ENCODE measurements around the gene HHIP.
A peak's percentile ranks its signal among the peaks of the same experiment; 100 is the strongest.

The HHIP gene

DNA sequence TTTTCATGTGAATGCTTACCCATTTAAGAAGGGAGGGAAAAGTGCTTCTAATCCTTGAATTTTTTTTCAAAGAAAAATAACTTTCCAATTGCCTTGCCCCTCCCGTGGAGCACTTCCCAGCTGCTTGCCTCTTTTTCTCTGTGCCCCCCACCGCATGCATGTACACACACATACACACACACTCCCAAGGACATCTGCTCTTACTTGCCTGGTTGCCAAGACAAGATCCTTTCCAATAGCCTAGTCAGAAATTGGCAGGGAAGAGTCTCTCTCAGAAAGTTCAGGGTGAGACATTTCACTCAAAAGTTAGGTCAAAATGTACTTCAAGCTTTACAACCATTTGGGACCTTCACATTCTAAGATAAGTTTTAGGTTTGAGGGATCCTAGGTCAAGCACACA lies 10.9 kb downstream of the HHIP start:
- DNase-seq = no peak

- DNase-seq = no peak
These were observed 12.1 kb downstream of the HHIP start for GRCh38 chr4:144658015-144658567.

- peak; percentile 56 for DNase-seq
These were observed 12.9 kb downstream of the HHIP start for GRCh38 chr4:144658903-144659302.

DNA sequence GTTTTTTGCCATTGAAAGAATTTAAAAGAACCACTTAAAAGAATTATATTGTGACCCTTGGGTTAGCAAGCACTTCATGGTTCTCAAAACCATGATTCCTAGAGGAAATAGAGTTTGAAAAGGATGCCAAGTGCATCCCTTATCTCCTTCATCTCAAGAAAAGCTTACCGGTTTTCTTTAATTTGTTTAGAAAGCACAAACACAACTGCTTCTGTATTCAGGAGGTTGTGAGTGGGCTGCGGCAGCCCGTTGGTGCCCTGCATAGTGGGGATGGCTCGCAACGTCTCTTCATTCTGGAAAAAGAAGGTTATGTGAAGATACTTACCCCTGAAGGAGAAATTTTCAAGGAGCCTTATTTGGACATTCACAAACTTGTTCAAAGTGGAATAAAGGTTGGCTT lies 13.5 kb downstream of the HHIP start:
- no peak for DNase-seq

GRCh38 chr4:144663834-144664475 lies 18.0 kb downstream of the HHIP start:
- no peak for DNase-seq

- DNase-seq = no peak
These were observed 20.7 kb downstream of the HHIP start for GRCh38 chr4:144666539-144667175.

GRCh38 chr4:144667500-144667899 lies 21.5 kb downstream of the HHIP start:
- DNase-seq = no peak

DNA sequence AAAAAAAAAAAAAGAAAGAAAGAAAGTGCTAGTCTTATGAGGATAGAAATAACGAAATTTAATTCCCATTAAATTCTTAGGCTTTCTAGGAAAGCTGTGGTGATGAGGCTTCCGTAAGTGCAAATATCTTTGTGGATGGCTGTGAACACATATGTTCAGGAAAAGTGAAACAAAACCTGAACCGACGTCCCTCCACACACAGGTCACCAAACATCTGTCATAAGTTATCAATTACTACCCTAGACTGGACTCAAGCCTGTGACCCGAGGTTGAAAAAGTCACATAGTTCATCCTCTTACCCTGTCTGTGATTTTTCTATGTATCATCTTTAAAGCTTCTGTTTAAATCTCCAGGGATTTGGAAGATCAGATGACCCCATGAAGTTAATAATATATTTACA lies 24.8 kb downstream of the HHIP start:
- DNase-seq = no peak

- DNase-seq = no peak
These were observed 28.8 kb downstream of the HHIP start for GRCh38 chr4:144674711-144675110.

DNA sequence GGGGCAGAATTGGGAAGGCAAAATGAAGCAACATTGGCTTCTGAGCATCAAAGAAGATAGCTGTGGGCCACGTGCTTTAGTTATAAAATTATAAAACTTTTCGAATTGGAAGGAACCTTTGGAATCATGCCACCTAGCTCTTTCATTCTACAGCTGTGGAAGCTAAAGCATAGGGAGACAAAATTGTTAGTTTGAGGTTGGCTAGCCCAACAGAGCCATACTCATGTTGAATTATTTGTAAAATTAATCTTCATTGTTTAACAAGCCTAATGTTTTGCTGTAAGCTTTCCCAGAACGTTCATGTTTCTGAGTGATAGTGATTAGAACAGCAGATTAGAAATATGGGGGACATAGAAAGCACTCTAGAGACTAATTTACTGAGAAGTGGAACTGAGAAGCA lies 35.9 kb downstream of the HHIP start:
- peak; percentile 21 for DNase-seq

- DNase-seq = no peak
These were observed 37.6 kb downstream of the HHIP start for GRCh38 chr4:144683516-144683915.

GRCh38 chr4:144685911-144686310 lies 40.0 kb downstream of the HHIP start:
- no peak for DNase-seq

DNA sequence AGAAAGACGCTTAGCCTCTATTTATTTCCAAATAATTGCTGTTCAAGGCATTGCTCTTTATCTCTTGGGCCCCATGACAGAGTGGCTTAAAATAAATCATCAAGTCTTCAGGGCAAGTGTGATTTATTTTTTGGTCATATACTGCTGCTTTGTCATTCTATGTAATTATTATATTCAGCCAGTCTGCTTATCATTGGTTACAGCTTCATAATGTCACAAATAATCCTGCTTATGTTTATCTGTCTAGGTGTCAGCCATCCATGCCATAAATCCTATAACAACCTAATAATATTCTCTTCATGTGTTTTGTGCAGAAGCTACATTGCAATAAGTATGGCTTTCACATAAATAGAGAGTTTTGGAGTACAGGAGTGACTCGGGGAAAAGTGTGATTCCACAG lies 41.0 kb downstream of the HHIP start:
- no peak for DNase-seq

- peak; percentile 7 for DNase-seq
These were observed 41.5 kb downstream of the HHIP start for GRCh38 chr4:144687466-144687865.

- no peak for DNase-seq
These were observed 42.1 kb downstream of the HHIP start for GRCh38 chr4:144688035-144688569.

GRCh38 chr4:144689125-144689524 lies 43.2 kb downstream of the HHIP start:
- no peak for DNase-seq

GRCh38 chr4:144695721-144696120 lies 49.8 kb downstream of the HHIP start:
- no peak for DNase-seq

DNA sequence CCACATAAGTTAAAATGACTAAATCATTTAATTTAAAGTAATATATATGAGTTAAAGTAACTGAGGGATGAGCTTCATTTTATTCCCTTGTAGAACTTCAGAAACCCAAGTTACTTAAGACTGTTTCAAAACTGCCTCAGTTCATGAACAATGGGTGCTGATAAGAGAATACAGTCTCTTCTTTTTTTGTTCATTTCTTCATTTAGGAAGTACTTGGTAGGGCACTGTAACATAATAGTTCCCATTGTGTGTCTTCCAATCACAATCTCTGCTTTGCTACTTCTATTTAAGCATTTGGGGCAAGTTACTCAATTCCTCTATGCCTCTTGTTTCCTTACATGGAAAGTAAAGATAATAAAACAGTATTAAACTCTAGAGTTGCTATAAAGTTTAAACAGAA lies 50.4 kb downstream of the HHIP start:
- DNase-seq = no peak

- DNase-seq = no peak
These were observed 53.6 kb downstream of the HHIP start for GRCh38 chr4:144699565-144699964.

DNA sequence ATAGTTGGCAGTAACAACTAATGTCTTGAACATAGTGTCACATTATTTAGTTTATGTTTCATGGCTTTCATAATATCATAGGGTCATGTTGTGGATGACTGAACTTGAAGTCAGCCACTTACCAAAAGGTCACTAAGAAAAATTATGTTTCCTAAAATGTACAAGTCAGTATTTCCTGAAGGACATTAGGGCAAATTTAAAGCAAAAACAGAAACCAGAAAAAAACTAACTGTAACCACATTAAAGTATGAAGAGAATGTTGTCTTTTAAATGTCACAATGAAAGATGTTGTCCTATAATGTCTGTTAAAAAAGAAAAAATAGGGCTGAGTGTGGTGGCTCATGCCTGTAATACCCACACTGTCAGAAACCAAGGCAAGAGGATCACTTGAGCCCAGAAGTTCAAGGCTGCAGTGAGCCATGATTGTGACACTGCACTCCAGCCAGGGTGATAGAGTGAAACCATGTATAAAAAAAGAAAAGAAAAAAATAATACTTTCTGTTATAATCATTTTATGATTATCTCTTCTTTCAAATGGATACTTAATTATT lies 55.8 kb downstream of the HHIP start:
- no peak for DNase-seq

DNA sequence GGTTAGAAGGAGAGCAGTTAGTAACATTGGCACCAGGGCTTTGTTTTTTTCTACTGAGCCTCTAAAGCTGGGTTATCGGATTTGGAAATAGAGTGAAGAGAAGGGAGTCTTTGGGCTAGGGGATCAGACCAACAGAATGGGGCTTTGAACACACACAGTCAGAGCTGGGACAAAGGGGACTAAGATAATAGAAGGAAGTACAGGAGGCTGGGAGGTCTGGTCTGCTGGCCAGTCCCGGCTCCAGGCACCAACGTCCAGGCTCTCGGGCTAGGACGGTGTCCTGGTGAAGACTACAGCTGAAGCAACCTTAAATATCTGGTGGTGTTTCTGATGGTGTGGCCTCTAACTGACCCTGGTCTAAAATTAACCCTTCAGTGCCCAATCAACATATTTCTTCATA lies 57.5 kb downstream of the HHIP start:
- no peak for DNase-seq

GRCh38 chr4:144705601-144706590 lies 59.9 kb downstream of the HHIP start:
- DNase-seq = no peak

DNA sequence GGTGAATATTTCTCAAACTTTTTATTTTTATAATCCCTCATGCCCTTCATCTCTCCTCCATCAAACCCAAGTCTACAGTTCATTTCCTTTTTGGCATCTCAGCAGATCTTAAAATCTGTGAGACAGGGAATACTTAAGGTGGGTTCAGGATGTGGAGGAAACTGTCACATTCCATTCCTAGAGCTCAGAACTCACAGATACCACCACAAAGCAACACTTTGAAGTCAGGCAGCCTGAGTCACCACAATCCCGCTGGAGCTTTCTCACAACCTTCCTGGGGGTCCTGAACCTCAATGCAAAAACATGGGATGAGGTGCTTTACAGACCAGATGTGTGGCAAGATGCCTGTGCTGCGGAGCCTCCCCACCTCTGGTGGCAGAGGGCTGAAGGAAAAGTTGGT lies 63.2 kb downstream of the HHIP start:
- no peak for DNase-seq
